Sigmoid colon (tissue), 7 donors: ENCODE data around the gene ETV5. TPM values are rescaled to one million over a fixed set of nuclear protein-coding genes. Genes with fewer than 3 reads are reported as not detected.
"Not testable (repeated sequence)": the region's sequence is repeated elsewhere in the genome, so short reads cannot be mapped to it uniquely, and the experiment has no call there.

Experiments used
- DNase-seq: peaks from one replicate; pipeline ENCODE4 v3.0.0-alpha.2; 2019
- H3K27ac ChIP-seq, 4 donors: fragments of 200-600 bp; sonication (generic); one replicate each; pipeline ENCODE4 v1.5.1; 2016 to 2019; ENCODE audit warnings: mild to moderate bottlenecking in 1 of 4
- H3K27me3 ChIP-seq, 3 donors: fragments of 200-600 bp; sonication (generic); one replicate each; pipeline ENCODE4 v1.5.1; 2019; ENCODE audit warnings: mild to moderate bottlenecking in 1 of 3
- H3K36me3 ChIP-seq, 4 donors: fragments of 200-600 bp; sonication (generic); one replicate each; pipeline ENCODE4 v1.5.1; 2016 to 2019
- H3K4me1 ChIP-seq, 4 donors: fragments of 200-600 bp; sonication (generic); one replicate each; pipeline ENCODE4 v1.5.1; 2017 to 2019
- H3K4me3 ChIP-seq, 4 donors: fragments of 200-600 bp; sonication (generic); one replicate each; pipeline ENCODE4 v1.5.1; 2017 to 2019; ENCODE audit warnings: mild to moderate bottlenecking in 2 of 4, moderate library complexity in 1 of 4
- H3K9me3 ChIP-seq, 4 donors: fragments of 200-600 bp in 3 of 4; sonication (generic) in 3 of 4; one replicate each; pipeline versions ENCODE4 v1.5.1 to v1.6.1; 2013 to 2019
- EP300 ChIP-seq, 4 donors: sonication (generic); formaldehyde crosslinking; IDR thresholded peaks; one replicate each; pipeline ENCODE4 v1.6.1; 2017; ENCODE audit warnings: antibody characterized with exemption in 4 of 4
- POLR2A ChIP-seq, 2 donors: fragments of 450-650 bp; IDR thresholded peaks; one replicate each; pipeline ENCODE4 v1.6.1; 2016; ENCODE audit warnings: antibody characterized with exemption in 2 of 2, mild to moderate bottlenecking in 2 of 2, moderate library complexity in 2 of 2
- POLR2AphosphoS5 ChIP-seq, 4 donors: sonication (generic); formaldehyde crosslinking; IDR thresholded peaks; one replicate each; pipeline ENCODE4 v1.6.1; 2017; ENCODE audit warnings: antibody characterized with exemption in 4 of 4
- WGBS, 2 donors: extraction: QIAGEN DNeasy Blood & Tissue Kit; methylation state at CpG; one replicate each; pipeline ENCODE4 v1.1.7; 2013; 5-methylcytosine and 5-hydroxymethylcytosine counted together
- intact Hi-C: fragments of 100-400 bp; cut with DNase I; formaldehyde crosslinking; loops from one replicate; pipeline ENCODE4 v1.15.1; 2023
- polyA plus RNA-seq, 3 donors: library from polyadenylated mRNA; stranded (reverse); fragments of 200-250 nt; gene quantifications; one replicate each; pipeline ENCODE4 v1.2.3, GENCODE V29; 2013
- total RNA-seq, 4 donors: library from RNA; depleted of rRNA; stranded (reverse); fragments of >200 nt; gene quantifications; one replicate each; pipeline ENCODE4 v1.1.0, GENCODE V29; 2016
- TF ChIP-seq, protein P1 (sequence below), 4 experiments: fragments of 450-650 bp in 3 of 4; fragments of 200-600 bp in 1 of 4; IDR thresholded peaks; one replicate each; pipeline ENCODE4 v1.5.1; 2016 to 2019; ENCODE audit warnings: antibody characterized with exemption in 4 of 4, mild to moderate bottlenecking in 3 of 4, moderate library complexity in 2 of 4
- donor health status: healthy with polysubstance abuse.
- donor health status: Bipolar disorder and iron deficiency.
- donor health status: healthy.

The ETV5 gene
- total and polyA plus RNA-seq, 7 donors, result 2.3 to 8.4 (median 6.3) TPM

DNA sequence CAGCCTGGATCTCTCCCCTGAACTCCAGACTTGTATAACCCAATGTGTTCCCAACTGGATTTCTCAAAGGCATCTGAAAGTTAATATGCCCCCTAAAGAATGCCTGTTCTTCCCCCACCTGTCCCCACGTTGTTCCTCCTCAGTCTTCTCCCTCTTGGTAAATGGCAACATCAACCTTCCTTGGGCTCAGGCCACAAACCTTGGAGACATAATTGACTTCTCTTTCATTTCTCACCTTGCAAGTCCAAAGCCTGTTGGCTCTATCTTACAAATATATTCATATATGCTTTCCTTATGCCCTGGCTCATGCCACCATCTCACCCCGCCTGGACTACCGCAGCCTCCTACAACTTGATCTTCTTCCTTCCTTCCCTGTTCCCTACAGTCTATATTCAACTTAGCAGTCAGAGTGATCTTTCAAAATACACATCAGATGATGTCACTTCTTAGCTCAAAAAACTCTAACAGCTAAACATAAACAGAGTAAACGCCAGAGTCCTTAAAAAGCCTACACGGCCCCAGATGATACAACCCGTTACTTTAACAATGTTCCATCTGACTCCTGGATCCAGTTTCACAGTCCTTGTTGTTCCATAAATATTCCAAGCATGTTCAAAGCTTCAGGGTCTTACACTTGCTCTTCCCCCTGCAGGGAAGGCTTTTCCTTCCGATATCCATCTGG lies 66.2 kb downstream of the ETV5 start:
- TF ChIP-seq EP300 (IDR thresholded peaks at IDR 0.05) (no peak), POLR2AphosphoS5 (IDR thresholded peaks at IDR 0.05) (no peak)
- TF ChIP-seq, protein P1, sequence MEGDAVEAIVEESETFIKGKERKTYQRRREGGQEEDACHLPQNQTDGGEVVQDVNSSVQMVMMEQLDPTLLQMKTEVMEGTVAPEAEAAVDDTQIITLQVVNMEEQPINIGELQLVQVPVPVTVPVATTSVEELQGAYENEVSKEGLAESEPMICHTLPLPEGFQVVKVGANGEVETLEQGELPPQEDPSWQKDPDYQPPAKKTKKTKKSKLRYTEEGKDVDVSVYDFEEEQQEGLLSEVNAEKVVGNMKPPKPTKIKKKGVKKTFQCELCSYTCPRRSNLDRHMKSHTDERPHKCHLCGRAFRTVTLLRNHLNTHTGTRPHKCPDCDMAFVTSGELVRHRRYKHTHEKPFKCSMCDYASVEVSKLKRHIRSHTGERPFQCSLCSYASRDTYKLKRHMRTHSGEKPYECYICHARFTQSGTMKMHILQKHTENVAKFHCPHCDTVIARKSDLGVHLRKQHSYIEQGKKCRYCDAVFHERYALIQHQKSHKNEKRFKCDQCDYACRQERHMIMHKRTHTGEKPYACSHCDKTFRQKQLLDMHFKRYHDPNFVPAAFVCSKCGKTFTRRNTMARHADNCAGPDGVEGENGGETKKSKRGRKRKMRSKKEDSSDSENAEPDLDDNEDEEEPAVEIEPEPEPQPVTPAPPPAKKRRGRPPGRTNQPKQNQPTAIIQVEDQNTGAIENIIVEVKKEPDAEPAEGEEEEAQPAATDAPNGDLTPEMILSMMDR (IDR thresholded peaks at IDR 0.05), result no peak
- Histone ChIP-seq H3K9me3 (peaks cover 0 to 6% (median 3%) of the 10 kb centered on the region in 4 donors), H3K27ac (no peak overlapping the region), H3K36me3 (no peaks in the 10 kb centered on the region), H3K27me3 (no peaks in the 10 kb centered on the region), H3K4me1 (peaks cover 0 to 11% (median 9%) of the 10 kb centered on the region in 4 donors), H3K4me3 (no peak overlapping the region)
- DNase-seq, result no peak
- 83 to 84% methylated on average over 7 of the region's 7 CpGs for WGBS, 2 donors
- intact Hi-C loops, result no loop called here

DNA sequence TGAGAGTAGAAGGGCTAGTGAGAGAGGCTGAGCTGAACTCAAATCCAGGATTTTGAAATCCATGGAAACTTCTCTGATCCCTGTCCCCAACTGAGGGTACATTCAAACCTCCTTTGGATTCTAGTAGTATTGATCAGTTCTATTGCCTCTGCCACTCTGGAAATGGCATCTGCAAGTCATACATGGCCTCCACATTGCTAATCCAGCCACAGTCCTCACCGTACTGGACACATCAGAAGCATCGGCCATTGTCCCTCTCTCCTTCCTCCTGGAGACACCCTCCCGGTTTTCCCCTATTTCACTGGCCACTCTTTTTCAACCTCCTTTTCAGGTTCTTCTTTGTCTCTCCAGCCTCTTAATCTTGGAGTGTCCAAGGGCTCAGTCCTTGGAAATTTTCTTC lies 66.9 kb downstream of the ETV5 start:
- WGBS, 2 donors, result 92 to 94% methylated on average over 3 of the region's 3 CpGs

DNA sequence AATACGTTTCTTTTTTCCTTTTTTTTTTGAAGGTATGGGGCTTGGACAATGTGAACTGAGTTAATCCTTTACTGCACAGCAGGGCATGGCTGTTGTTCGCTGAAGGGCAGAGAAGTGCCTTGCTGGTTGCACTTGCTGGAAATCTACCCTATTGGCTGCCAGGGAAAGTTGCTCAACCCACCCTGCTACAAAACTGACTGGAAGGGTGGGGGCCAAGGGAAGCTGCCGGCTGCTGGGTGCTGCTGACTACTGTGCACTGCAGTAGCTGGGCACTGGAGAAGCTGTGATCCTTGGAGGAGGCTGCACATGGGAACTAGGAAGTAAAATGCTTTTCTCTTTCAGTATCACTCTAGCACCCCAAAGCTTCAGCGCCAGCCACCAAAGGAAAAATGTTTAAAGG lies 70.5 kb downstream of the ETV5 start:
- intact Hi-C loops, result no loop called here
- Histone ChIP-seq H3K27me3 (no peaks in the 10 kb centered on the region), H3K36me3 (no peaks in the 10 kb centered on the region), H3K9me3 (peaks cover 0 to 6% (median 3%) of the 10 kb centered on the region in 4 donors), H3K27ac (no peak overlapping the region), H3K4me3 (no peak overlapping the region), H3K4me1 (no peaks in the 10 kb centered on the region)
- TF ChIP-seq, protein P1 (IDR thresholded peaks at IDR 0.05), result no peak
- TF ChIP-seq POLR2A (IDR thresholded peaks at IDR 0.05), result no peak
- TF ChIP-seq POLR2AphosphoS5 (IDR thresholded peaks at IDR 0.05), result no peak
- no peak for TF ChIP-seq EP300 (IDR thresholded peaks at IDR 0.05)
- WGBS, 2 donors, result 71 to 78% methylated on average over 4 of the region's 4 CpGs
- DNase-seq, result no peak

More for the DNA sequence above, 66.9 kb downstream of the ETV5 start:
- intact Hi-C loops, result no loop called here
- peaks cover 0 to 6% (median 3%) of the 10 kb centered on the region in 4 donors for H3K9me3 ChIP-seq
- H3K4me3 ChIP-seq, result no peak overlapping the region
- no peak overlapping the region for H3K27ac ChIP-seq
- H3K27me3 ChIP-seq, result no peaks in the 10 kb centered on the region
- H3K36me3 ChIP-seq, result no peaks in the 10 kb centered on the region
- no peak for DNase-seq
- peaks cover 0 to 11% (median 9%) of the 10 kb centered on the region in 4 donors for H3K4me1 ChIP-seq
- TF ChIP-seq POLR2A (IDR thresholded peaks at IDR 0.05) (no peak), EP300 (IDR thresholded peaks at IDR 0.05) (no peak), POLR2AphosphoS5 (IDR thresholded peaks at IDR 0.05) (no peak)
- TF ChIP-seq, protein P1 (IDR thresholded peaks at IDR 0.05), result no peak

DNA sequence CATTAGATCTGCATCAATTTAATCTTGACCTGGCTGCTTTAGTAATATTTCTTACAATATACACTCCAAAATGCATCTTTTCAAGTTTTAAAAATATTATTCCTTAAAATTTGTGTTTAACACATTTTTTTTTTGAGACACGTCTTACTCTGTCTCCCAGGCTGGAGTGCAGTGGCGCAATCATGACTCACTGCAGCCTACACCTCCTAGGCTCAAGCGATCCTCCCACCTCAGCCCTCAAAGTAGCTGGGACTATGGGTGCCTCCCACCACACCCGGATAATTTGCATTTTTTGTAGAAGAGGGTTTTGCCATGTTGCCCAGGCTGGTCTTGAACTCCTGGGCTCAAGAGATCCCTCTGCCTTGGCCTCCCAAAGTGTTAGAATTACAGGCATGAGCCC lies 73.6 kb downstream of the ETV5 start:
- intact Hi-C loops, result no loop called here

DNA sequence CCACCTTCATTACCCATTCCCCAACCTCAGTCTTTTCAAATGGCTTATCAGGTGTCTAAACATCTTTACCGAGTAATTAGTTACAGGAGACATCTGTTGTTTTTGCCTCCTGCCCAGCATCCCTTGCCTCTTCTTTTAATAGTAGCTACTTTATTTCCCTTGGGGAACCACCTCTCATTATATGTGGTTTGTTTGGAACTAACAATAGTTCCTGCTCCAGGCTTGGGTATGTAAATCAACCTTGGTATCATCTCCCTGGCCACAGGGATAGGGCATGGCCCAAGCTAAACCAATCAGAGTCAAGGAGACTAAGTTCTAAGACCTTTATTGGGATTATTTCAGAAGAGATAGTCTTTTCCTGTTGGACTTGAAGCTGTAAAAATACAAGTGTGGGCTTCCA lies 76.6 kb downstream of the ETV5 start:
- TF ChIP-seq POLR2AphosphoS5 (IDR thresholded peaks at IDR 0.05) (no peak), POLR2A (IDR thresholded peaks at IDR 0.05) (no peak), EP300 (IDR thresholded peaks at IDR 0.05) (no peak)
- TF ChIP-seq, protein P1 (IDR thresholded peaks at IDR 0.05), result no peak
- no peaks in the 10 kb centered on the region for H3K4me1 ChIP-seq
- intact Hi-C loops, result no loop called here
- peaks cover 0 to 3% (median 0%) of the 10 kb centered on the region in 3 donors for H3K27me3 ChIP-seq
- H3K4me3 ChIP-seq, result no peak overlapping the region
- DNase-seq, result no peak
- 60 to 87% methylated on average over 1 of the region's 1 CpG for WGBS, 2 donors
- H3K9me3 ChIP-seq, result no peaks in the 10 kb centered on the region
- no peaks in the 10 kb centered on the region for H3K36me3 ChIP-seq
- H3K27ac ChIP-seq, result no peak overlapping the region

More for the DNA sequence above, 73.6 kb downstream of the ETV5 start:
- 74 to 89% methylated on average over 4 of the region's 4 CpGs for WGBS, 2 donors
- peaks cover 0 to 6% (median 3%) of the 10 kb centered on the region in 4 donors for H3K9me3 ChIP-seq
- no peak overlapping the region for H3K27ac ChIP-seq
- DNase-seq, result no peak
- H3K36me3 ChIP-seq, result no peaks in the 10 kb centered on the region
- H3K27me3 ChIP-seq, result peaks cover 0 to 2% (median 0%) of the 10 kb centered on the region in 3 donors
- TF ChIP-seq EP300 (IDR thresholded peaks at IDR 0.05) (no peak), POLR2A (IDR thresholded peaks at IDR 0.05) (no peak), POLR2AphosphoS5 (IDR thresholded peaks at IDR 0.05) (no peak)
- H3K4me3 ChIP-seq, result no peak overlapping the region
- no peaks in the 10 kb centered on the region for H3K4me1 ChIP-seq

DNA sequence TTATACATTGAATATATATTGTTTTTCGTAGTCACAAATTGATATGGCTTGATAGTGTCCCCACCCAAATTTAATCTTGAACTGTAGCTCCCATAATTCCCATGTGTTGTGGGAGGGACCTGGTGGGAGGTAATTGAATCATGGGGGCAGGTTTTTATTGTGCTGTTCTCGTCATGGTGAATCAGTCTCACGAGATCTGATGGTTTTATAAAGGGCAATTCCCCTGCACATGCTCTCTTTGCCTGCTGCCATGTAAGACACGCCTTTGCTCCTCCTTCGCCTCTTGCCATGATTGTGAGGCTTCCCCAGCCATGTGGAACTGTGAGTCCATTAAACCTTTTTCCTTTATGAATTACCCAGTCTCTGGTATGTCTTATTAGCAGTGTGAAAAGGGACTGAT lies 82.9 kb downstream of the ETV5 start:
- DNase-seq, H3K9me3 ChIP-seq, H3K27me3 ChIP-seq, H3K27ac ChIP-seq, H3K36me3 ChIP-seq, intact Hi-C loops, H3K4me1 ChIP-seq, H3K4me3 ChIP-seq: not testable (repeated sequence)
- 59 to 82% methylated on average over 5 of the region's 5 CpGs for WGBS, 2 donors
